KOPT-K1 (cell line): ENCODE measurements around the gene SEL1L3.

Source experiments
- H3K27ac ChIP-seq: fragments of 200-600 bp; sonication (generic); 2 replicates; pipeline ENCODE4 v1.5.1; 2016; ENCODE audit warnings: antibody characterized with exemption, mild to moderate bottlenecking, low read depth, low read length; ENCODE audit not compliant: poor library complexity, severe bottlenecking
- H3K36me3 ChIP-seq: fragments of 200-600 bp; sonication (generic); 2 replicates; pipeline ENCODE4 v1.5.1; 2017; ENCODE audit warnings: antibody characterized with exemption, mild to moderate bottlenecking, low read length, moderate library complexity; ENCODE audit not compliant: insufficient read depth
- H3K9me3 ChIP-seq: fragments of 200-600 bp; sonication (generic); 2 replicates; pipeline ENCODE4 v1.5.1; 2017; ENCODE audit warnings: antibody characterized with exemption, low read length, mild to moderate bottlenecking; ENCODE audit not compliant: insufficient read depth, poor library complexity, severe bottlenecking

The SEL1L3 gene

DNA sequence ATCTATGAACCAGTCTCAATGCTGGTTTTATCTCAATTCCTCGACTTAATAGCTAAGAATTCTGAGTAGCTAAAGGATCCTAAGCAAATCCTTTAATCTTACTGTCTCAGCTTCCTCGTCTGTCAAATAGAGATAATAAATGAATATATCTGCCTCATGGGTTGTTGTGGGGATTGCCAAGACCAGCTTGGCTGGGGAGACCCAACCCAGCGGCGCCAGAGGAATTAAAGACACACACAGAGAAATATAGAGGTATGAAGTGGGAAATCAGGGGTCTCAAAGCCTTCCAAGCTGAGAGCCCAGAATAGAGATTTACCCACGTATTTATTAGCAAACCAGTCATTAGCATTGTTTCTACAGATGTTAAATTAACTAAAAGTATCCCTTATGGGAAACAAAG, 165.3 kb downstream of the SEL1L3 start:
- Histone ChIP-seq H3K9me3 (no peaks in the 10 kb centered on the region), H3K36me3 (no peaks in the 10 kb centered on the region), H3K27ac (no peak overlapping the region)
